RWPE2 (cell line): ENCODE results near the gene HAUS1.

ENCODE experiments used
- ATAC-seq: fragments of 200-7000 bp; cut with Tn5 transposase; 3 replicates; pipeline ENCODE4 v1.9.1; 2021; ENCODE audit warnings: low read depth
- DNase-seq: peaks from one replicate; pipeline ENCODE4 v3.0.0-alpha.2; 2020; ENCODE audit warnings: low spot score
- H3K27ac ChIP-seq: fragments of 450-650 bp; 2 replicates; pipeline ENCODE4 v1.5.1; 2017; ENCODE audit warnings: mild to moderate bottlenecking; ENCODE audit not compliant: poor library complexity, severe bottlenecking
- H3K27me3 ChIP-seq: fragments of 250-450 bp; sonication (Bioruptor Pico); 2 replicates; pipeline ENCODE4 v1.5.1; 2021; ENCODE audit warnings: mild to moderate bottlenecking, moderate library complexity; ENCODE audit not compliant: insufficient read depth, poor library complexity, severe bottlenecking
- H3K36me3 ChIP-seq: fragments of 250-450 bp; sonication (Bioruptor Pico); 2 replicates; pipeline ENCODE4 v1.5.1; 2020; ENCODE audit warnings: low read depth, mild to moderate bottlenecking, moderate library complexity
- H3K4me1 ChIP-seq: fragments of 250-450 bp; sonication (Bioruptor Pico); 2 replicates; pipeline ENCODE4 v1.5.1; 2021; ENCODE audit warnings: mild to moderate bottlenecking, moderate library complexity; ENCODE audit not compliant: insufficient read depth, poor library complexity, severe bottlenecking
- H3K4me3 ChIP-seq: fragments of 250-450 bp; sonication (Bioruptor Pico); 2 replicates; pipeline ENCODE4 v1.5.1; 2021; ENCODE audit warnings: mild to moderate bottlenecking, moderate library complexity; ENCODE audit not compliant: severe bottlenecking
- H3K9me3 ChIP-seq: fragments of 250-450 bp; sonication (Bioruptor Pico); 2 replicates; pipeline ENCODE4 v1.5.1; 2021; ENCODE audit warnings: mild to moderate bottlenecking, moderate library complexity; ENCODE audit not compliant: severe bottlenecking
- TF ChIP-seq, protein P1 (sequence below): fragments of 450-650 bp; IDR thresholded peaks from one replicate; pipeline ENCODE4 v1.5.1; 2017; ENCODE audit warnings: mild to moderate bottlenecking, moderate library complexity; ENCODE audit not compliant: poor library complexity, severe bottlenecking

HAUS1 gene, protein sequence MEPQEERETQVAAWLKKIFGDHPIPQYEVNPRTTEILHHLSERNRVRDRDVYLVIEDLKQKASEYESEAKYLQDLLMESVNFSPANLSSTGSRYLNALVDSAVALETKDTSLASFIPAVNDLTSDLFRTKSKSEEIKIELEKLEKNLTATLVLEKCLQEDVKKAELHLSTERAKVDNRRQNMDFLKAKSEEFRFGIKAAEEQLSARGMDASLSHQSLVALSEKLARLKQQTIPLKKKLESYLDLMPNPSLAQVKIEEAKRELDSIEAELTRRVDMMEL

DNA sequence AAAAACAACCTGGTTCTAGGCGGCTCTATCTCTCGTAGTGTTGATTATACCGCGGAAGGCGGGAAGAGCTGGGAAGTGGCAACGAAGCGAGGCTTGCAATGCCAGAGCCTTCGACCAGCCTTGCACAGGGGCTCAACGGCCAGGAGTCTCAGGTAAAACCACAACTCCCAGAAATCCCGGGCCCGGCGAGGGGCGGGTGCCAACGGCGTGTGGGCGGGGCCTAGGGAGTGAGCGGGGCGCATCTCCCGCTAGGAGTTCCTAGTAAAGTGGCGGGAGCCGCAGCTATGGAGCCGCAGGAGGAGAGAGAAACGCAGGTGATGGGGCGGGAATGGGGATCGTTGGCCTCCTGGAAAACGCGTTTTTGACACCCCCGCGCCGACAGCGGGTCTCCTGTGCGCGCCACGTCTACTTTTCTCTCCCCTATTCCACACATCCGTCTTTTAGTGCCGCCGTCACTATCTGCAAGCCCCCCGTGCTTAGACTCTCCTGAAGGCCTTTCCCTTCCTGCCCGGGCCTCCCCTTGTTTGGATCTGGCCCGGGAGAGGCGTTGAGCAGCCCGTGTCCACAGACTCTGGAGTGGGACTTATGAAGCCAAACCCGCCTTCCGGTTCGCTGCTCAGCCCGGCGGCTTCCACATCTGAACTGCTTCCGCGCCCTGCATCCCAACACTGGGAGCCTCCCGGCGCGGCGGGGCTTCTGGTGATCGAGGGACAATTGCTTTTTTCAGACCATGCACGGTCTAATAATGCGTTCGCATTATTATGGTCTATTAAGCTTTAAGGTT is at the start of gene HAUS1:
TSS of gene HAUS1 (plus strand) at position 258 of the 784 bp plus-strand sequence. CDS start at position 285, 27 bp downstream.
- peak within 1 kb of the TSS; percentile 74 for H3K4me3 ChIP-seq
- peaks cover 4% of the 10 kb centered on the region for H3K4me1 ChIP-seq
- no peaks in the 10 kb centered on the region for H3K9me3 ChIP-seq
- peak; percentile 92 for DNase-seq
- H3K36me3 ChIP-seq: peaks cover 30% of the 10 kb centered on the region
- TF ChIP-seq, protein P1, sequence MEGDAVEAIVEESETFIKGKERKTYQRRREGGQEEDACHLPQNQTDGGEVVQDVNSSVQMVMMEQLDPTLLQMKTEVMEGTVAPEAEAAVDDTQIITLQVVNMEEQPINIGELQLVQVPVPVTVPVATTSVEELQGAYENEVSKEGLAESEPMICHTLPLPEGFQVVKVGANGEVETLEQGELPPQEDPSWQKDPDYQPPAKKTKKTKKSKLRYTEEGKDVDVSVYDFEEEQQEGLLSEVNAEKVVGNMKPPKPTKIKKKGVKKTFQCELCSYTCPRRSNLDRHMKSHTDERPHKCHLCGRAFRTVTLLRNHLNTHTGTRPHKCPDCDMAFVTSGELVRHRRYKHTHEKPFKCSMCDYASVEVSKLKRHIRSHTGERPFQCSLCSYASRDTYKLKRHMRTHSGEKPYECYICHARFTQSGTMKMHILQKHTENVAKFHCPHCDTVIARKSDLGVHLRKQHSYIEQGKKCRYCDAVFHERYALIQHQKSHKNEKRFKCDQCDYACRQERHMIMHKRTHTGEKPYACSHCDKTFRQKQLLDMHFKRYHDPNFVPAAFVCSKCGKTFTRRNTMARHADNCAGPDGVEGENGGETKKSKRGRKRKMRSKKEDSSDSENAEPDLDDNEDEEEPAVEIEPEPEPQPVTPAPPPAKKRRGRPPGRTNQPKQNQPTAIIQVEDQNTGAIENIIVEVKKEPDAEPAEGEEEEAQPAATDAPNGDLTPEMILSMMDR: no peak
- ATAC-seq: peak; percentile 98
- H3K27me3 ChIP-seq: no peaks in the 10 kb centered on the region
- peak within 1 kb of the TSS; percentile 66 for H3K27ac ChIP-seq

DNA sequence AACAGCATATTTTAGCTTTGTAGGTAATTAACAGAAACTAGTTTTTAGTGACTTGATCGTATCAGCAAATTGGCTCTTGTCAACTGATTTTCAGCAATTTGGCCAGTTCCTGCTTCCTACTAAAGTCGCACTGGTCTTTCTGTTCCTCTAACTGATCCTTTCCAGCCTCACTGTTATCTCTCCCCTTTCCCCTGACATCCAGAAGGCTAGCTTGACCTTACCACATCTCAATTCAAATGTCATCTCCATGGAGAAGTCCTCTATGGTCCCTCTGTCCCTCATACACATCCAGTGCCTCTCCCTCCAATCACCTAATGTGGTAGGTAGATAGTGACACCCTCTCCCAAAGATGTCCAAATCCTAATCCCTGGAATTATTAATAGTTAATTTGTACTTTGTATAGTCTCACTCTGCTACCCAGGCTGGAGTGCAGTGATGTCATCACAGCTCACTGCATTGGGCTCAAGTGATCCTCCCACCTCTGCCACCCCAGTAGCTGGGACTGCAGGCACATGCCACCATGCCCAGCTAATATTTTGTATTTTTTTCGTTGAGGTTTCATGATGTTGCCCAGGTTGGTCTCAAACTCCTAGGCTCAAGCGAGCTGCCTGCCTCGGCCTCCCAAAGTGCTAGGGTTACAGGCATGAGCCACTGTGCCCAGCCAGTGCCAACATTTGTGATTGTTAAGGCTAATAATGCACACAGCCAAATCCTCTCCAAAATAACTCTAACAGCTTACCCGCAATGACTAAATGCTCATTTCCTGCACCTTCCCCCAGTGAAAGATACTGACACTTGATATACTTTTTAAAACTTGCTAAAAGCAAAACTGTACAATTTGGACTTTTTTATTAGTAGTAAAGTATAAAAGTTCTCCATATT is 49.0 kb upstream of the HAUS1 start:
- ATAC-seq: no peak

DNA sequence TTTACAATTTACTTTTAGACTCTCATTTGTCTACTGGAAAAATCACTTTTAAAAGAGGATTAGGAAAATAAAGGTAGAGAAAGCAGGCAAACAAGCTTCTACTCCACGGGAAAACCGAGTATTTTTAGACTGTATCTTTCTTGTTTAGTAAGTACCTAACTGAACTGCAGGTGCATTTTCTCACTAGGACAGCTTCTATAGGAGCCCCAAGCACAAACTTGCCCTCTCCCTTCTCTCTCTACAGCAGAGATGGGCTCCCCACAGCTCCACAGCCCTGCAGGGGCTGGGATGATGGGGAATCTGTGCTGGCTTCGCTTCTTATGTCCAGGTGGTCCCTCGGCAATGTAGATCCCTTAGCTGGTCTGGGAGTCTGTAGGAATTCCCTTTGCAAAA is 48.4 kb upstream of the HAUS1 start:
- TF ChIP-seq, protein P1: no peak
- DNase-seq (no peak), ATAC-seq (no peak)
- Histone ChIP-seq H3K27ac (no peak overlapping the region), H3K4me1 (peaks cover 12% of the 10 kb centered on the region), H3K4me3 (no peak overlapping the region), H3K9me3 (no peaks in the 10 kb centered on the region), H3K36me3 (no peaks in the 10 kb centered on the region), H3K27me3 (no peaks in the 10 kb centered on the region)

More for the DNA sequence above, 49.0 kb upstream of the HAUS1 start:
- H3K4me1 ChIP-seq: peaks cover 12% of the 10 kb centered on the region
- H3K9me3 ChIP-seq: no peaks in the 10 kb centered on the region
- H3K36me3 ChIP-seq: no peaks in the 10 kb centered on the region
- no peaks in the 10 kb centered on the region for H3K27me3 ChIP-seq
- no peak for DNase-seq
- TF ChIP-seq, protein P1: no peak
- H3K4me3 ChIP-seq: no peak overlapping the region
- no peak overlapping the region for H3K27ac ChIP-seq

DNA sequence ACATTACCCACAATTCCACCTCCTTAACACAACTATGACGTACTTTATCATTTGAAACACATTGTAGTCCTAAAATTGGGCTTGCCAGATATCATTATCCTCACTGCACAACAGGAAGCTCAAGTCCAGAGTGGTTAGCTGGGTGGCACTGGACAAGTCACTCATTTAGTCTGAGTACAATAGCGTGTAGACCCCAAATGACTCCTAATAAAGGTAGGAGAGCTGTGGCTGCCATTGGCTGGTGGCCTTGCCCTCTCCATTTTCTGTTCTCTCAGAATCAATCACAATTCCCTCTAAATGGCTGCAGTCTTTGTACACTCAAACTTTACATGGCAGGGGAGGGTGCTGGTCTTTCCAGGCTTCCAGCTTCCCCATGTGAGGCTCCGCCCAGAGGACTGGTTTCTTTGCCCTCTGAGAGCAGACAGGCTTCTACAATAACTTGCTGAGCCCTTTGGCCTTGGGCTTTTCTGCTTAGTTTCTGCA is 43.8 kb upstream of the HAUS1 start:
- Histone ChIP-seq H3K4me1 (peaks cover 18% of the 10 kb centered on the region), H3K36me3 (no peaks in the 10 kb centered on the region), H3K27ac (no peak overlapping the region), H3K27me3 (no peaks in the 10 kb centered on the region), H3K9me3 (no peaks in the 10 kb centered on the region), H3K4me3 (no peak overlapping the region)
- TF ChIP-seq, protein P1: no peak
- ATAC-seq (no peak), DNase-seq (no peak)
